Mesothelial cell of epicardium (in vitro differentiated cells): ENCODE results near the gene THRA. TPM values are rescaled to one million over a fixed set of nuclear protein-coding genes. Genes with fewer than 3 reads are reported as not detected.

Experiments used
- DNase-seq, 2 experiments: peaks; one replicate each; pipeline ENCODE4 v3.0.0; 2021; ENCODE audit warnings: low spot score in 2 of 2; ENCODE audit not compliant: unreplicated experiment in 2 of 2
- H3K27ac Mint-ChIP-seq: 2 replicates; pipeline ENCODE4 v1.8.0; 2021; ENCODE audit warnings: mixed read lengths
- H3K27me3 Mint-ChIP-seq: 2 replicates; pipeline ENCODE4 v1.8.0; 2021; ENCODE audit warnings: low read depth, mixed read lengths
- H3K36me3 Mint-ChIP-seq: 2 replicates; pipeline ENCODE4 v1.8.0; 2021; ENCODE audit warnings: mixed read lengths
- H3K4me1 Mint-ChIP-seq: 2 replicates; pipeline ENCODE4 v1.8.0; 2021; ENCODE audit warnings: mixed read lengths
- H3K4me3 Mint-ChIP-seq: 2 replicates; pipeline ENCODE4 v1.8.0; 2021; ENCODE audit warnings: mild to moderate bottlenecking, moderate library complexity, mixed read lengths
- H3K9me3 Mint-ChIP-seq: 2 replicates; pipeline ENCODE4 v1.8.0; 2021; ENCODE audit warnings: mixed read lengths
- total RNA-seq: library from RNA; stranded (reverse); gene quantifications from 3 replicates; pipeline ENCODE4 v1.2.1, GENCODE V29; 2021
- TF ChIP-seq, protein P1 (sequence below): fragments of 200-600 bp; sonication (generic); IDR thresholded peaks from one replicate; pipeline ENCODE4 v1.5.0; 2021; ENCODE audit warnings: antibody characterized with exemption; ENCODE audit not compliant: unreplicated experiment

Gene THRA, protein sequence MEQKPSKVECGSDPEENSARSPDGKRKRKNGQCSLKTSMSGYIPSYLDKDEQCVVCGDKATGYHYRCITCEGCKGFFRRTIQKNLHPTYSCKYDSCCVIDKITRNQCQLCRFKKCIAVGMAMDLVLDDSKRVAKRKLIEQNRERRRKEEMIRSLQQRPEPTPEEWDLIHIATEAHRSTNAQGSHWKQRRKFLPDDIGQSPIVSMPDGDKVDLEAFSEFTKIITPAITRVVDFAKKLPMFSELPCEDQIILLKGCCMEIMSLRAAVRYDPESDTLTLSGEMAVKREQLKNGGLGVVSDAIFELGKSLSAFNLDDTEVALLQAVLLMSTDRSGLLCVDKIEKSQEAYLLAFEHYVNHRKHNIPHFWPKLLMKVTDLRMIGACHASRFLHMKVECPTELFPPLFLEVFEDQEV
- 42.4 to 44.3 TPM (median 43.6 TPM) in 3 replicates for total RNA-seq

DNA sequence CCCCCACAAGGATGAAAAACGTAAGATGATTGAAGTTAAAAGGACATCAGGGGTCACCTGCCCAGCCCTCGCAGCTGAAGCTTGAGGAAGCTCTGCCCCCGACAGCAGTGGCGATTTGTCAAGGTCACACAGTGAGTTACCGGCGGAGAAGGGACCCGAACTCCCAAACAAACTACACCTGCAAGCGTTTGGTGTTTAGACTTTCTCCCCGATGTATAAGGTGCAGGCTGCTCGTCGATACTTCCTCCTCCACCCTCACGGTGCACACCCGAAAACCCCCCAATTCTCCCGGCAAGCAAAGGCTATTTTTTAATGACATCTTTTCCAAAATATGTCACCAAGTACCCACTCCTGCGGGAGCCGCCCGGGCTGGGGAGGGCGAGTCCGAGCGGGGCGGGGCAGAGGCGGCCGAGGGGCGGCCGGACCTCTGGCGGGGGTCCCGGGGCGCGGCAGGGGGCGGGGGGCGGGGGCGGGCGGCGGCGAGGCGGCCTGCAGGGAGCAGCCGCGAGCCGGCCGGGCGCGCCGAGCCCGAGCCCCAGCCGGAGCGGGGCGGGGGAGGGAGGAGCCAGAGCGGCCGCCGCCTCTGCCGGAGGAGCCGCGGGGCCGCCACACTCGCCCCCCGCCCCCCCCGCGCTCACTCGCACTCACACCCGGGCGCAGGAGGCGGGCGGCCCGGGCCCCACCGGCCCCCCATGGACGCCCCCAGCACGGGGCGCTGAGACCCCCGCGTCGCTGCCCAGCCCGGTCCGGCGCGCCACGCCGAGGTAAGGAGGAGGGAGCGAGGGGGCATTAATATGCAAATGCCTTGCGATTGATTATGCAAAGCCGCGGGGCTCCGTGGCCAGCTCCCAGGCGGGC, at the start of gene THRA:
TSS of gene THRA (plus strand) at position 637 of the 858 bp plus-strand sequence. CDS start 11,524 bp downstream, outside the sequence.
- peaks cover 9% of the 10 kb centered on the region for H3K27me3 Mint-ChIP-seq
- H3K27ac Mint-ChIP-seq, result peak within 1 kb of the TSS; percentile 84
- H3K4me1 Mint-ChIP-seq, result peaks cover 43% of the 10 kb centered on the region
- peak within 1 kb of the TSS; percentile 83 for H3K4me3 Mint-ChIP-seq
- DNase-seq, result peak; percentile 65 to 66
- TF ChIP-seq, protein P1, sequence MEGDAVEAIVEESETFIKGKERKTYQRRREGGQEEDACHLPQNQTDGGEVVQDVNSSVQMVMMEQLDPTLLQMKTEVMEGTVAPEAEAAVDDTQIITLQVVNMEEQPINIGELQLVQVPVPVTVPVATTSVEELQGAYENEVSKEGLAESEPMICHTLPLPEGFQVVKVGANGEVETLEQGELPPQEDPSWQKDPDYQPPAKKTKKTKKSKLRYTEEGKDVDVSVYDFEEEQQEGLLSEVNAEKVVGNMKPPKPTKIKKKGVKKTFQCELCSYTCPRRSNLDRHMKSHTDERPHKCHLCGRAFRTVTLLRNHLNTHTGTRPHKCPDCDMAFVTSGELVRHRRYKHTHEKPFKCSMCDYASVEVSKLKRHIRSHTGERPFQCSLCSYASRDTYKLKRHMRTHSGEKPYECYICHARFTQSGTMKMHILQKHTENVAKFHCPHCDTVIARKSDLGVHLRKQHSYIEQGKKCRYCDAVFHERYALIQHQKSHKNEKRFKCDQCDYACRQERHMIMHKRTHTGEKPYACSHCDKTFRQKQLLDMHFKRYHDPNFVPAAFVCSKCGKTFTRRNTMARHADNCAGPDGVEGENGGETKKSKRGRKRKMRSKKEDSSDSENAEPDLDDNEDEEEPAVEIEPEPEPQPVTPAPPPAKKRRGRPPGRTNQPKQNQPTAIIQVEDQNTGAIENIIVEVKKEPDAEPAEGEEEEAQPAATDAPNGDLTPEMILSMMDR, result no peak
- no peaks in the 10 kb centered on the region for H3K36me3 Mint-ChIP-seq
- H3K9me3 Mint-ChIP-seq, result no peaks in the 10 kb centered on the region

DNA sequence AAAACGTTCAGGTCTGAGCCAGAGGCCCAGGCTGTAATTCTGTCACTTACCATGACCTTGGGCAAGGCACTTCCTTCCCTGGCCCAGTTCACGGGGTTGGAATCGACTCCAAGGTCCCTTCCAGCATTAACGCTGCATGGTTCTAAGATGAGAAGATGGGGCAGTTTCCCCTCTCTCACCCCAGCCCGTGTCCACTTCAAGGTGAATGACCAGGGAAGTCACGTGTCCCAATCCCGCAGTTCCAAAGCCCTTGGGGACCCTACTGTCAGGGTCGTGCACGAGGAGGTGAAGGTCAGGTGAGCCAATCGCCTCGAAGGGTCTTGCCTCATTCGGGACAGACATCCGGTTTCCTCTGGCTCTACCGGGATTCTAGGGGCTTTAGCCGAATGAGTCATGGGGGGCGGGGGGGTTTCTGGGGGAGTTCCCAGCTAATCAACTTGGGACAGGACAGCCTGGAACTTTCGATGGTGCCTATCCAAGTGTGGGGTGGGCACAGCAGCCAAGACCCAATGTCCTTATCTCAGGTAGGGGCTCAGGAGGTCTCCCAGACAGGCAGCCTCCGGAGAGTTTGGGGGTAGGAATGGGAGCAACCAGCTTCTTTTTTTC, 48.3 kb upstream of the THRA start:
- Mint-ChIP-seq H3K36me3 (peaks cover 4% of the 10 kb centered on the region), H3K27me3 (no peaks in the 10 kb centered on the region), H3K4me1 (peaks cover 8% of the 10 kb centered on the region), H3K4me3 (no peak overlapping the region), H3K27ac (no peak overlapping the region), H3K9me3 (no peaks in the 10 kb centered on the region)
- TF ChIP-seq, protein P1, result no peak
- no peak for DNase-seq

DNA sequence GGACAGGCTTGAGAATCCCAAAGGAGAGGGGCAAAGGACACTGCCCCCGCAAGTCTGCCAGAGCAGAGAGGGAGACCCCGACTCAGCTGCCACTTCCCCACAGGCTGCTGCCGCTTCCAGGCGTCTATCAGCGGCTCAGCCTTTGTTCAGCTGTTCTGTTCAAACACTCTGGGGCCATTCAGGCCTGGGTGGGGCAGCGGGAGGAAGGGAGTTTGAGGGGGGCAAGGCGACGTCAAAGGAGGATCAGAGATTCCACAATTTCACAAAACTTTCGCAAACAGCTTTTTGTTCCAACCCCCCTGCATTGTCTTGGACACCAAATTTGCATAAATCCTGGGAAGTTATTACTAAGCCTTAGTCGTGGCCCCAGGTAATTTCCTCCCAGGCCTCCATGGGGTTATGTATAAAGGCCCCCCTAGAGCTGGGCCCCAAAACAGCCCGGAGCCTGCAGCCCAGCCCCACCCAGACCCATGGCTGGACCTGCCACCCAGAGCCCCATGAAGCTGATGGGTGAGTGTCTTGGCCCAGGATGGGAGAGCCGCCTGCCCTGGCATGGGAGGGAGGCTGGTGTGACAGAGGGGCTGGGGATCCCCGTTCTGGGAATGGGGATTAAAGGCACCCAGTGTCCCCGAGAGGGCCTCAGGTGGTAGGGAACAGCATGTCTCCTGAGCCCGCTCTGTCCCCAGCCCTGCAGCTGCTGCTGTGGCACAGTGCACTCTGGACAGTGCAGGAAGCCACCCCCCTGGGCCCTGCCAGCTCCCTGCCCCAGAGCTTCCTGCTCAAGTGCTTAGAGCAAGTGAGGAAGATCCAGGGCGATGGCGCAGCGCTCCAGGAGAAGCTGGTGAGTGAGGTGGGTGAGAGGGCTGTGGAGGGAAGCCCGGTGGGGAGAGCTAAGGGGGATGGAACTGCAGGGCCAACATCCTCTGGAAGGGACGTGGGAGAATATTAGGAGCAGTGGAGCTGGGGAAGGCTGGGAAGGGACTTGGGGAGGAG, 47.5 kb upstream of the THRA start, which contains the start of gene CSF3:
TSS of gene CSF3 (plus strand) at position 436 of the 993 bp plus-strand sequence. CDS start at position 471, 35 bp downstream.
- DNase-seq, result no peak
- Mint-ChIP-seq H3K27ac (no peak within 1 kb of the TSS), H3K4me1 (peaks cover 8% of the 10 kb centered on the region), H3K9me3 (no peaks in the 10 kb centered on the region), H3K27me3 (no peaks in the 10 kb centered on the region), H3K4me3 (no peak within 1 kb of the TSS), H3K36me3 (peaks cover 4% of the 10 kb centered on the region)
- TF ChIP-seq, protein P1, result no peak

DNA sequence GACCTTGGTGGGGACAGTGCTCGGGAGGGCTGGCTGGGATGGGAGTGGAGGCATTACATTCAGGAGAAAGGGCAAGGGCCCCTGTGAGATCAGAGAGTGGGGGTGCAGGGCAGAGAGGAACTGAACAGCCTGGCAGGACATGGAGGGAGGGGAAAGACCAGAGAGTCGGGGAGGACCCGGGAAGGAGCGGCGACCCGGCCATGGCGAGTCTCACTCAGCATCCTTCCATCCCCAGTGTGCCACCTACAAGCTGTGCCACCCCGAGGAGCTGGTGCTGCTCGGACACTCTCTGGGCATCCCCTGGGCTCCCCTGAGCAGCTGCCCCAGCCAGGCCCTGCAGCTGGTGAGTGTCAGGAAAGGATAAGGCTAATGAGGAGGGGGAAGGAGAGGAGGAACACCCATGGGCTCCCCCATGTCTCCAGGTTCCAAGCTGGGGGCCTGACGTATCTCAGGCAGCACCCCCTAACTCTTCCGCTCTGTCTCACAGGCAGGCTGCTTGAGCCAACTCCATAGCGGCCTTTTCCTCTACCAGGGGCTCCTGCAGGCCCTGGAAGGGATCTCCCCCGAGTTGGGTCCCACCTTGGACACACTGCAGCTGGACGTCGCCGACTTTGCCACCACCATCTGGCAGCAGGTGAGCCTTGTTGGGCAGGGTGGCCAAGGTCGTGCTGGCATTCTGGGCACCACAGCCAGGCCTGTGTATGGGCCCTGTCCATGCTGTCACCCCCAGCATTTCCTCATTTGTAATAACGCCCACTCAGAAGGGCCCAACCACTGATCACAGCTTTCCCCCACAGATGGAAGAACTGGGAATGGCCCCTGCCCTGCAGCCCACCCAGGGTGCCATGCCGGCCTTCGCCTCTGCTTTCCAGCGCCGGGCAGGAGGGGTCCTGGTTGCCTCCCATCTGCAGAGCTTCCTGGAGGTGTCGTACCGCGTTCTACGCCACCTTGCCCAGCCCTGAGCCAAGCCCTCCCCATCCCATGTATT, 46.5 kb upstream of the THRA start:
- H3K4me3 Mint-ChIP-seq, result no peak overlapping the region
- no peaks in the 10 kb centered on the region for H3K27me3 Mint-ChIP-seq
- no peak for DNase-seq
- peaks cover 8% of the 10 kb centered on the region for H3K4me1 Mint-ChIP-seq
- H3K9me3 Mint-ChIP-seq, result no peaks in the 10 kb centered on the region
- no peak overlapping the region for H3K27ac Mint-ChIP-seq
- TF ChIP-seq, protein P1, result no peak
- peaks cover 8% of the 10 kb centered on the region for H3K36me3 Mint-ChIP-seq
